GM12892 (cell line): ENCODE data around the gene INPP4A.

Experiments
- POLR2A ChIP-seq: IDR thresholded peaks from 2 replicates; pipeline ENCODE4 v1.6.1; 2011; ENCODE audit warnings: low read depth, low read length, control low read depth
- TAF1 ChIP-seq: IDR thresholded peaks from 2 replicates; pipeline ENCODE4 v1.6.1; 2011; ENCODE audit warnings: low read depth, mild to moderate bottlenecking, control low read depth, low read length, borderline replicate concordance

DNA sequence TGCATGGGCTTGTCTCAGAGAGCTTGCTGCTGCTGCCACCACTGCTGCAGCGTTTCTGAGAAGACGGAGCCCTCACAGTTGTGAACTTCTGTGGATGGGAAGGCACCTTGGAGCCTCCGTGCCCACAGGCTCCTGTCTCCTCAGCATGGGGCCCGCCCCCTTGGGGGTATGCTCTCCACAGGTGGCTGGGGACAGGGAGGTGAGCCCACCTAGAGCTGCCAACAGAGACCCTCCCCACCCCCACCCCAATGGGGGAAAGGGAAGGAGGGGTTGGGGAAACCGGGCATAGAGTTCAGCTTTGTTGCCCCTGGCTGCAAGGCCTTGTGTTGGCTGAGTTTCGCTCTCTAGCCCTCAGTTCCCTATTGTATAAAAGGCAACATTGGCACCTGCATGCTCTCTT, 76.1 kb downstream of the INPP4A start:
- no peak for TF ChIP-seq POLR2A
- no peak for TF ChIP-seq TAF1
